Sigmoid colon (tissue), 7 donors: ENCODE data around the gene INTS11. TPM values are rescaled to one million over a fixed set of nuclear protein-coding genes. Genes with fewer than 3 reads are reported as not detected.

Experiments used
- DNase-seq: peaks from one replicate; pipeline ENCODE4 v3.0.0-alpha.2; 2019
- H3K27ac ChIP-seq, 4 donors: fragments of 200-600 bp; sonication (generic); one replicate each; pipeline ENCODE4 v1.5.1; 2016 to 2019; ENCODE audit warnings: mild to moderate bottlenecking in 1 of 4
- H3K27me3 ChIP-seq, 3 donors: fragments of 200-600 bp; sonication (generic); one replicate each; pipeline ENCODE4 v1.5.1; 2019; ENCODE audit warnings: mild to moderate bottlenecking in 1 of 3
- H3K36me3 ChIP-seq, 4 donors: fragments of 200-600 bp; sonication (generic); one replicate each; pipeline ENCODE4 v1.5.1; 2016 to 2019
- H3K4me1 ChIP-seq, 4 donors: fragments of 200-600 bp; sonication (generic); one replicate each; pipeline ENCODE4 v1.5.1; 2017 to 2019
- H3K4me3 ChIP-seq, 4 donors: fragments of 200-600 bp; sonication (generic); one replicate each; pipeline ENCODE4 v1.5.1; 2017 to 2019; ENCODE audit warnings: mild to moderate bottlenecking in 2 of 4, moderate library complexity in 1 of 4
- H3K9me3 ChIP-seq, 4 donors: fragments of 200-600 bp in 3 of 4; sonication (generic) in 3 of 4; one replicate each; pipeline versions ENCODE4 v1.5.1 to v1.6.1; 2013 to 2019
- CTCF ChIP-seq, 4 experiments: fragments of 450-650 bp in 3 of 4; fragments of 200-600 bp in 1 of 4; IDR thresholded peaks; one replicate each; pipeline ENCODE4 v1.5.1; 2016 to 2019; ENCODE audit warnings: antibody characterized with exemption in 4 of 4, mild to moderate bottlenecking in 3 of 4, moderate library complexity in 2 of 4
- EP300 ChIP-seq, 4 donors: sonication (generic); formaldehyde crosslinking; IDR thresholded peaks; one replicate each; pipeline ENCODE4 v1.6.1; 2017; ENCODE audit warnings: antibody characterized with exemption in 4 of 4
- POLR2A ChIP-seq, 2 donors: fragments of 450-650 bp; IDR thresholded peaks; one replicate each; pipeline ENCODE4 v1.6.1; 2016; ENCODE audit warnings: antibody characterized with exemption in 2 of 2, mild to moderate bottlenecking in 2 of 2, moderate library complexity in 2 of 2
- POLR2AphosphoS5 ChIP-seq, 4 donors: sonication (generic); formaldehyde crosslinking; IDR thresholded peaks; one replicate each; pipeline ENCODE4 v1.6.1; 2017; ENCODE audit warnings: antibody characterized with exemption in 4 of 4
- WGBS, 2 donors: extraction: QIAGEN DNeasy Blood & Tissue Kit; methylation state at CpG; one replicate each; pipeline ENCODE4 v1.1.7; 2013; 5-methylcytosine and 5-hydroxymethylcytosine counted together
- intact Hi-C: fragments of 100-400 bp; cut with DNase I; formaldehyde crosslinking; loops from one replicate; pipeline ENCODE4 v1.15.1; 2023
- polyA plus RNA-seq, 3 donors: library from polyadenylated mRNA; stranded (reverse); fragments of 200-250 nt; gene quantifications; one replicate each; pipeline ENCODE4 v1.2.3, GENCODE V29; 2013
- total RNA-seq, 4 donors: library from RNA; depleted of rRNA; stranded (reverse); fragments of >200 nt; gene quantifications; one replicate each; pipeline ENCODE4 v1.1.0, GENCODE V29; 2016
- donor health status: healthy with polysubstance abuse.
- donor health status: Bipolar disorder and iron deficiency.
- donor health status: healthy.

INTS11 gene
- total and polyA plus RNA-seq, 7 donors, result 58.3 to 135 (median 87.1) TPM

- no peaks in the 10 kb centered on the region for H3K36me3 ChIP-seq
- H3K27ac ChIP-seq, result peak overlapping the region; percentile 86 to 95 (median 94)
- DNase-seq, result peak; percentile 92
- no peaks in the 10 kb centered on the region for H3K27me3 ChIP-seq
- H3K4me3 ChIP-seq, result no peak overlapping the region
- WGBS, 2 donors, result 70 to 78% methylated on average over 20 of the region's 20 CpGs
- intact Hi-C loops, result no loop called here
- TF ChIP-seq POLR2AphosphoS5 (IDR thresholded peaks at IDR 0.05), result peak in 3 of 4 donors; percentile 18 to 45 (median 34)
- no peak for TF ChIP-seq POLR2A (IDR thresholded peaks at IDR 0.05)
- no peaks in the 10 kb centered on the region for H3K9me3 ChIP-seq
- H3K4me1 ChIP-seq, result peaks cover 0 to 64% (median 53%) of the 10 kb centered on the region in 4 donors
These were observed 36.2 kb upstream of the INTS11 start for GRCh38 chr1:1360506-1361169.

GRCh38 chr1:1359664-1360468 lies 35.4 kb upstream of the INTS11 start:
- no peak for TF ChIP-seq CTCF (IDR thresholded peaks at IDR 0.05)
- TF ChIP-seq EP300 (IDR thresholded peaks at IDR 0.05), result no peak
- TF ChIP-seq POLR2AphosphoS5 (IDR thresholded peaks at IDR 0.05), result peak in 3 of 4 donors; percentile 7 to 43 (median 25)
- no peak for TF ChIP-seq POLR2A (IDR thresholded peaks at IDR 0.05)
- no peak for DNase-seq
- Histone ChIP-seq H3K27me3 (no peaks in the 10 kb centered on the region), H3K9me3 (no peaks in the 10 kb centered on the region), H3K4me3 (no peak overlapping the region), H3K27ac (peak overlapping the region; percentile 86 to 95 (median 94)), H3K36me3 (peaks cover 0 to 3% (median under 1%) of the 10 kb centered on the region in 4 donors), H3K4me1 (peaks cover 0 to 71% (median 61%) of the 10 kb centered on the region in 4 donors)
- WGBS, 2 donors, result 65 to 71% methylated on average over 28 of the region's 28 CpGs
- intact Hi-C loops, result no loop called here

GRCh38 chr1:1359308-1359663 lies 34.8 kb upstream of the INTS11 start:
- Histone ChIP-seq H3K27ac (peak overlapping the region; percentile 86 to 95 (median 94)), H3K27me3 (no peaks in the 10 kb centered on the region), H3K36me3 (peaks cover 0 to 9% (median 6%) of the 10 kb centered on the region in 4 donors), H3K4me1 (peaks cover 0 to 77% (median 66%) of the 10 kb centered on the region in 4 donors), H3K9me3 (no peaks in the 10 kb centered on the region), H3K4me3 (peak overlapping the region in 1 of 4 donors; percentile 69)
- 56 to 61% methylated on average over 6 of the region's 6 CpGs for WGBS, 2 donors
- no peak for DNase-seq
- TF ChIP-seq EP300 (IDR thresholded peaks at IDR 0.05), result no peak
- TF ChIP-seq POLR2AphosphoS5 (IDR thresholded peaks at IDR 0.05), result no peak
- no peak for TF ChIP-seq CTCF (IDR thresholded peaks at IDR 0.05)
- intact Hi-C loops, result no loop called here

- WGBS, 2 donors, result 12 to 26% methylated on average over 29 of the region's 29 CpGs
- no peaks in the 10 kb centered on the region for H3K9me3 ChIP-seq
- DNase-seq, result peak; percentile 95
- peak within 1 kb of the TSS; percentile 86 to 95 (median 94) for H3K27ac ChIP-seq
- TF ChIP-seq POLR2AphosphoS5 (IDR thresholded peaks at IDR 0.05) (peak; percentile 62 to 85 (median 77)), CTCF (IDR thresholded peaks at IDR 0.05) (no peak), POLR2A (IDR thresholded peaks at IDR 0.05) (peak; percentile 48 to 49)
- peaks cover 0 to 83% (median 72%) of the 10 kb centered on the region in 4 donors for H3K4me1 ChIP-seq
- intact Hi-C loops, result no loop called here
- peak within 1 kb of the TSS; percentile 65 to 76 (median 68) for H3K4me3 ChIP-seq
- H3K36me3 ChIP-seq, result peaks cover 5 to 15% (median 7%) of the 10 kb centered on the region in 4 donors
- no peaks in the 10 kb centered on the region for H3K27me3 ChIP-seq
These were observed 34.2 kb upstream of the INTS11 start, which contains the start of gene MXRA8 for GRCh38 chr1:1358433-1359271. MXRA8 (minus strand) TSS chr1:1358555; CDS start chr1:1358504, 51 bp downstream.
